Body of pancreas (tissue), 4 donors: ENCODE measurements around the gene KCNJ14. TPM values are rescaled to one million over a fixed set of nuclear protein-coding genes. Genes with fewer than 3 reads are reported as not detected.

Experiments used
- ATAC-seq: fragments of 150-250 bp; one replicate; pipeline ENCODE4 v1.9.1; 2016
- DNase-seq, 4 donors: peaks; one replicate each; pipeline ENCODE4 v3.0.0-alpha.2; 2019
- H3K27ac ChIP-seq, 4 donors: fragments of 200-600 bp; sonication (generic); 1 replicate in 3 of 4; 2 replicates in 1 of 4; pipeline versions ENCODE4 v1.5.1 to v1.6.1; 2016 to 2019; ENCODE audit warnings: mild to moderate bottlenecking in 1 of 4, mixed read lengths in 1 of 4, moderate library complexity in 1 of 4
- H3K27me3 ChIP-seq, 2 donors: fragments of 200-600 bp; sonication (generic); one replicate each; pipeline ENCODE4 v1.6.0; 2016; ENCODE audit warnings: mild to moderate bottlenecking in 1 of 2
- H3K36me3 ChIP-seq, 2 donors: fragments of 200-600 bp; sonication (generic); replicated peaks in 1 of 2; 2 replicates each; pipeline ENCODE4 v1.5.1; 2016; ENCODE audit warnings: low read depth in 2 of 2; ENCODE audit not compliant: insufficient read depth in 1 of 2
- H3K4me1 ChIP-seq: fragments of 200-600 bp; sonication (generic); one replicate; pipeline ENCODE4 v1.6.0; 2016
- H3K4me3 ChIP-seq, 2 donors: fragments of 200-600 bp; sonication (generic); 1 replicate in 1 of 2; 2 replicates in 1 of 2; pipeline ENCODE4 v1.5.1; 2016 to 2019
- H3K9me3 ChIP-seq, 3 donors: fragments of 200-600 bp; sonication (generic); 1 replicate in 2 of 3; 2 replicates in 1 of 3; pipeline ENCODE4 v1.5.1; 2016
- POLR2A ChIP-seq, 3 donors: fragments of 450-650 bp; IDR thresholded peaks; one replicate each; pipeline ENCODE4 v1.6.1; 2016; ENCODE audit warnings: antibody characterized with exemption in 3 of 3, mild to moderate bottlenecking in 2 of 3
- WGBS, 2 donors: methylation state at CpG; one replicate each; pipeline ENCODE4 v1.1.5; 2017; 5-methylcytosine and 5-hydroxymethylcytosine counted together
- intact Hi-C: fragments of 100-400 bp; cut with DNase I; formaldehyde crosslinking; loops from one replicate; pipeline ENCODE4 v1.15.1; 2023
- total RNA-seq, 2 donors: library from RNA; depleted of rRNA; stranded (reverse); fragments of >200 nt; gene quantifications; one replicate each; pipeline ENCODE4 v1.1.0, GENCODE V29; 2016
- TF ChIP-seq, protein P1 (sequence below), 7 experiments: fragments of 450-650 bp in 4 of 7; fragments of 200-600 bp in 3 of 7; sonication (generic) in 3 of 7; IDR thresholded peaks; one replicate each; pipeline ENCODE4 v1.5.1; 2016 to 2019; ENCODE audit warnings: antibody characterized with exemption in 7 of 7

Gene KCNJ14
- total RNA-seq, 2 donors from 2014 or later, result 0.66 to 1.6 TPM

DNA sequence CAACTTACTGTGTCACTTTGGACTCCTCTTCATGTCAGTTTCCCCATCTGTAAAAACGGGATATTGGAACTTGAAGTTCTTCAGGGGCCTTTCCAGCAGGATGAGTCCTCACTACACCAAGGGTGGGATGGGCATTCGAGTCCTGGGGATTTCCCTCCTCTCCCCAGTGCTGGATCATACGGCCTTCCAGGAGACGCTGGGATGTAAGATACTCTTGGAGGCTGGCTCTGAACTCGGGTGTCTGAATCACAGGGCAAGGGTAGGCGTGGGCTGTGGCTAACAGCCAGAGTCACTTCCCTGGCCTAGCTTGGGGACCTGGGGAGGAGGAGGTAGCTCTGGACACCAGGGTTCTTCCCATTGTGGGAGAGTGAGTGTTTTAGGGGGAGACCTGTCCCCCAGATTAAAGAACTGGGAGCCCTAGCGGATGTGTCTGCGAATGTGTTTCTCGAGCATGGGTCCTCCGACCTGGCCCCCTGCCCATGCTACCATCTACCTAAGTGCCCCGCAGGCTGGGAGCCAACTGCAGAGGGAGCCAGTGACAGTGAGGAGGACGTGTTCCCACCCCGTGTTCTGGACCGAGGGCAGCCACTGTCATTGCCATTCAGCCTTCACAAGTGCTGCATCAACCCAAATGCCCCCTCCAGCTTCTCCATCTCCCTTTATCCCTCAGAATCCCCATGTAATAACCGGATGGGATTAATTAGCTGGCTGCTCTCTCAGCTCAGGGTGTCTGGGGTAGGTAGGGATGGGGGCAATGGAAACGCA is 11.4 kb downstream of the KCNJ14 start:
- no peaks in the 10 kb centered on the region for H3K9me3 ChIP-seq
- WGBS, 2 donors, result 60 to 68% methylated on average over 12 to 16 of the region's 16 CpGs
- no peak overlapping the region for H3K27ac ChIP-seq
- H3K4me1 ChIP-seq, result peaks cover 17% of the 10 kb centered on the region
- H3K27me3 ChIP-seq, result no peaks in the 10 kb centered on the region
- no peak overlapping the region for H3K4me3 ChIP-seq
- TF ChIP-seq, protein P1, sequence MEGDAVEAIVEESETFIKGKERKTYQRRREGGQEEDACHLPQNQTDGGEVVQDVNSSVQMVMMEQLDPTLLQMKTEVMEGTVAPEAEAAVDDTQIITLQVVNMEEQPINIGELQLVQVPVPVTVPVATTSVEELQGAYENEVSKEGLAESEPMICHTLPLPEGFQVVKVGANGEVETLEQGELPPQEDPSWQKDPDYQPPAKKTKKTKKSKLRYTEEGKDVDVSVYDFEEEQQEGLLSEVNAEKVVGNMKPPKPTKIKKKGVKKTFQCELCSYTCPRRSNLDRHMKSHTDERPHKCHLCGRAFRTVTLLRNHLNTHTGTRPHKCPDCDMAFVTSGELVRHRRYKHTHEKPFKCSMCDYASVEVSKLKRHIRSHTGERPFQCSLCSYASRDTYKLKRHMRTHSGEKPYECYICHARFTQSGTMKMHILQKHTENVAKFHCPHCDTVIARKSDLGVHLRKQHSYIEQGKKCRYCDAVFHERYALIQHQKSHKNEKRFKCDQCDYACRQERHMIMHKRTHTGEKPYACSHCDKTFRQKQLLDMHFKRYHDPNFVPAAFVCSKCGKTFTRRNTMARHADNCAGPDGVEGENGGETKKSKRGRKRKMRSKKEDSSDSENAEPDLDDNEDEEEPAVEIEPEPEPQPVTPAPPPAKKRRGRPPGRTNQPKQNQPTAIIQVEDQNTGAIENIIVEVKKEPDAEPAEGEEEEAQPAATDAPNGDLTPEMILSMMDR (IDR thresholded peaks at IDR 0.05), result no peak
- no peak for TF ChIP-seq POLR2A (IDR thresholded peaks at IDR 0.05)
- H3K36me3 ChIP-seq, result peaks cover 0 to 9% of the 10 kb centered on the region in 2 donors
- ATAC-seq, result no peak
- no peak for DNase-seq
- intact Hi-C loops, result no loop called here

DNA sequence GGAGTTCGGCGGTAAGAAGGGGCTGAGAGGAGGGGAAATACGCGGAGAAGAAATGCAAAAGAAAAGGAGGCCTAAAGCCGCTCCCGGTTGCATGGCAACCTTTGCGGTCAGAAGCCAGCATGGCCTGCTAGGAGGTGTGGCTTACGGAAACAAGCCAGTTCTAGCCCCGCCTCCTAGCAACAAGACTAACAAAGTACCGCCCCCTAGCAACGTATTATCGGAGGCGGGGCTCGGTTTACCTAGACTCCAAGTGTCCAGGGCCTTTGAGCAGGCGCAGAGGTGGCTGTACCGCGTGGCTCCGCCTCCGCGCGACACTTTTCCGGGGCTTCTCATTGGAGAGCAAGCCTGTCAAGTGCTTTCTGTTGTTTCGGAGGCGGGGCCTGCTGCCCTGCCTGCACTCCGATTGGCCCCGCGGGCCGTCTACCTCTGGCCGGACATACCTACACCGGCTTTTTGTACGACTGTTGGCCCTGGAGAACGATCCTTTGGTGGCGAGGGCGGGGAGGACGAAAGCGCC is 13.5 kb downstream of the KCNJ14 start:
- intact Hi-C loops, result no loop called here
- DNase-seq (peak; percentile 100), ATAC-seq (peak; percentile 94)
- Histone ChIP-seq H3K36me3 (peaks cover 0 to 14% of the 10 kb centered on the region in 2 donors), H3K4me3 (peak overlapping the region; percentile 52 to 91), H3K4me1 (peaks cover 25% of the 10 kb centered on the region), H3K27ac (peak overlapping the region; percentile 86 to 95 (median 92)), H3K27me3 (no peaks in the 10 kb centered on the region), H3K9me3 (no peaks in the 10 kb centered on the region)
- TF ChIP-seq, protein P1 (IDR thresholded peaks at IDR 0.05), result no peak
- no peak for TF ChIP-seq POLR2A (IDR thresholded peaks at IDR 0.05)
- WGBS, 2 donors, result 0% methylated on average over 22 to 36 of the region's 36 CpGs

DNA sequence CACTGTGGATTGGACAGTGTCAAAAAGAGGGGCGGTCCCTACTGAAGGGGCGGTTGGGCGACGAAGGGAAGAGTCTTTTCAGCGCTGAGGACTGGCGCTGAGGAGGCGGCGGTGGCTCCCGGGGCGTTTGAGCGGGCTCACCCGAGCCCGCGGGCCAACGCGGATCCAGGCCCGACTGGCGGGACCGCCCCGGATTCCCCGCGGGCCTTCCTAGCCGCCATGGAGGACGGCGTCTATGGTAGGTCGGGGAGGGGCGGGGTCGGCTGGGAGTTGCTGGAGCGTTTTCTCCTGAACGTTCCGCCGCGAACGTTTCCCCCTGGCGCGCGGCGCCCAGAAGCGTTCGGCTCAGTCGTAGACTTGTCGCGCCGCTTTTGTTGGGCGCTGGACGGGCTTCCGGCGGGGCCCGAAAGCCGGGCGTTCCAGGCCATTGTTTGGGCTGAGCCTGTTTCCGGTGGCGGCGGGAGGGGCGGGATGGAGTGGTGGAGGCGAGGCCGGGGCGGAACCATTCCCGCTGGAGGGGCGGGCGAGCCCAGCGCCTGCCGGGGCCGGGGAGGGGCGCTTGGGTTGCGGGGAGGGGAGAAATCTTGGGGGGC is 14.0 kb downstream of the KCNJ14 start, which contains the start of gene CYTH2:
Gene CYTH2 (plus strand): TSS at position 81 of the 593 bp plus-strand sequence. CDS start 139 bp downstream, at position 220.
- H3K27ac ChIP-seq, result peak within 1 kb of the TSS; percentile 86 to 95 (median 92)
- TF ChIP-seq, protein P1 (IDR thresholded peaks at IDR 0.05), result peak in 2 of 7 experiments; percentile 1 to 4
- peak; percentile 88 to 95 (median 93) for TF ChIP-seq POLR2A (IDR thresholded peaks at IDR 0.05)
- no peaks in the 10 kb centered on the region for H3K27me3 ChIP-seq
- DNase-seq (peak; percentile 81 to 83 (median 82)), ATAC-seq (peak; percentile 54)
- peaks cover 0 to 14% of the 10 kb centered on the region in 2 donors for H3K36me3 ChIP-seq
- no peaks in the 10 kb centered on the region for H3K9me3 ChIP-seq
- H3K4me1 ChIP-seq, result peaks cover 25% of the 10 kb centered on the region
- intact Hi-C loops, result no loop called here
- H3K4me3 ChIP-seq, result peak within 1 kb of the TSS; percentile 52 to 91
- 1% methylated on average over 65 of the region's 66 CpGs; no CpG with 5 or more reads in 1 of the 2 donors for WGBS, 2 donors

DNA sequence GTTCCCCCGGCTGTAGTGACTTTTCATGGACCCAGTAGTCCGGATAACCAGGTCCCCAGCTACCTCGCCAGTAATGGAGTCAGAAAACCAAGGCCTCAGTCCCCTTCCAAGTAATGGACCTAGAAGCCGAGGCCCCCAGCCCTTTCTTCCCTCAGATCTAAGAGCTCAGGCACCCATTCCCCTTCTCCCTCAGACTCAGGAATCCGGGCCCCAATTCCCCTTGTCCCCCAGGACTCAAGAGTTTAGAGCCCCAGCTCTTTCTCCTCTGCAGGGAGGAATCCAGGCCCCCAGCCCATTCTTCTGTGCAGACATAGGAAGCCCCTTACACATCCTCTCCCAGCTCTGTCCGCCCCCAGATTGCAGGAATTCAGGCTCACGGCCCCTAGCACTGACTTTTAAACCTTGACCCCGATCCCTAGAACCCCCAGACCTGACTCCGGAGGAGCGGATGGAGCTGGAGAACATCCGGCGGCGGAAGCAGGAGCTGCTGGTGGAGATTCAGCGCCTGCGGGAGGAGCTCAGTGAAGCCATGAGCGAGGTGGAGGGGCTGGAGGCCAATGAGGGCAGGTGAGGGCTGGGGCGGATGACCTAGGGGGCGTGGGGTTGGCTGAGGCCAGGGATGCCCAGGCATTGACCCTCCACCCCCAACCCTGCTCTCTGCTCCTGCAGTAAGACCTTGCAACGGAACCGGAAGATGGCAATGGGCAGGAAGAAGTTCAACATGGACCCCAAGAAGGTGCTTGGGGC is 14.7 kb downstream of the KCNJ14 start:
- Histone ChIP-seq H3K27me3 (no peaks in the 10 kb centered on the region), H3K27ac (peak overlapping the region; percentile 86 to 95 (median 92)), H3K36me3 (peaks cover 2 to 19% of the 10 kb centered on the region in 2 donors), H3K9me3 (no peaks in the 10 kb centered on the region), H3K4me3 (peak overlapping the region; percentile 52 to 91), H3K4me1 (peaks cover 25% of the 10 kb centered on the region)
- DNase-seq (no peak), ATAC-seq (no peak)
- no peak for TF ChIP-seq POLR2A (IDR thresholded peaks at IDR 0.05)
- TF ChIP-seq, protein P1 (IDR thresholded peaks at IDR 0.05), result no peak
- intact Hi-C loops, result no loop called here
- WGBS, 2 donors, result 38 to 46% methylated on average over 9 to 20 of the region's 20 CpGs
